ENCODE data around the gene PDPR.
"Not testable (repeated sequence)": the region's sequence is repeated elsewhere in the genome, so short reads cannot be mapped to it uniquely, and the experiment has no call there.

PDPR gene

GRCh38 chr16:70203508-70203907 is 89.4 kb downstream of the PDPR start:
- not testable (repeated sequence) for DNase-seq (ENCODE audit: low read depth)

DNA sequence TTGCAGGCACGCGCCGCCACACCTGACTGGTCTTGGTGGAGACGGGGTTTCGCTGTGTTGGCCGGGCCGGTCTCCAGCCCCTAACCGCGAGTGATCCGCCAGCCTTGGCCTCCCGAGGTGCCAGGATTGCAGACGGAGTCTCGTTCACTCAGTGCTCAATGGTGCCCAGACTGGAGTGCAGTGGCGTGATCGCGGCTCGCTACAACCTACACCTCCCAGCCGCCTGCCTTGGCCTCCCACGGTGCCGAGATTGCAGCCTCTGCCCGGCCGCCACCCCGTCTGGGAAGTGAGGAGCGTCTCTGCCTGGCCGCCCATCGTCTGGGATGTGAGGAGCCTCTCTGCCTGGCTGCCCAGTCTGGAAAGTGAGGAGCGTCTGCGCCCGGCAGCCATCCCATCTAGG is 89.9 kb downstream of the PDPR start:
- DNase-seq (ENCODE audit: low read depth); H3K4me3 ChIP-seq (ENCODE audit: low read depth, low read length): not testable (repeated sequence)

More at GRCh38 chr16:70203508-70203907, 89.4 kb downstream of the PDPR start:
- H3K4me3 ChIP-seq (ENCODE audit: low read depth, low read length): not testable (repeated sequence)

DNA sequence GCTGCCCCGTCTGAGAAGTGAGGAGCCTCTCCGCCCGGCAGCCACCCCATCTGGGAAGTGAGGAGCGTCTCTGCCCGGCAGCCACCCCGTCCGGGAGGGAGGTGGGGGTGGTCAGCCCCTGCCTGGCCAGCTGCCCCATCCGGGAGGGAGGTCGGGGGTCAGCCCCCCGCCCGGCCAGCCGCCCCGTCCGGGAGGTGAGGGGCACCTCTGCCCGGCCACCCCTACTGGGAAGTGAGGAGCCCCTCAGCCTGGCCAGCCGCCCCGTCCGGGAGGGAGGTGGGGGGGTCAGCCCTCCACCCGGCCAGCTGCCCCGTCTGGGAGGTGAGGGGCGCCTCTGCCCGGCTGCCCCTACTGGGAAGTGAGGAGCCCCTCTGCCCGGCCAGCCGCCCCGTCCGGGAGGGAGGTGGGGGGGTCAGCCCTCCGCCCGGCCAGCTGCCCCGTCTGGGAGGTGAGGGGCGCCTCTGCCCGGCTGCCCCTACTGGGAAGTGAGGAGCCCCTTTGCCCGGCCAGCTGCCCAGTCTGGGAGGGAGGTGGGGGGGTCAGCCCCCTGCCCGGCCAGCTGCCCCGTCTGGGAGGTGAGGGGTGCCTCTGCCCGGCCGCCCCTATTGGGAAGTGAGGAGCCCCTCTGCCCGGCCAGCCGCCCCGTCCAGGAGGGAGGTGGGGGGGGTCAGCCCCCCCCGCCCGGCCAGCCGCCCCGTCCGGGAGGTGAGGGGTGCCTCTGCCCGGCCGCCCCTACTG is 90.7 kb downstream of the PDPR start:
- not testable (repeated sequence) for DNase-seq (ENCODE audit: low read depth); H3K4me3 ChIP-seq (ENCODE audit: low read depth, low read length)

DNA sequence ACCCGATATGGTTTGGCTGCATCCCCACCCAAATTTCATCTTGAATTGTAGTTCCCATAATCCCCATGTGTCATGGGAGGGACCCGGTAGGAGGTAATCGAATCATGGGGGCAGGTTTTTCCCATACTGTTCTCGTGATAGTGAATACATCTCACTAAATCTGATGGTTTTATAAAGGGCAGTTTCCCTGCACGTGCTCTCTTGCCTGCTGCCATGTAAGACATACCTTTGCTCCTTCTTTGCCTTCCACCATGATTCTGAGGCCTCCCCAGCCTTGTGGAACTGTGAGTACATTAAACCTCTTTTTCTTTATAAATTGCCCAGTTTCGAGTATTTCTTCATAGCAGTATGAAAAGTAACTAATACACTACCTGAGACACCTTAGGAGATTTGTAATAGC is 92.2 kb downstream of the PDPR start:
- not testable (repeated sequence) for DNase-seq (ENCODE audit: low read depth); H3K4me3 ChIP-seq (ENCODE audit: low read depth, low read length)
